SU-DHL-6 (cell line): ENCODE data around the gene LMAN2L.

Source experiments
- H2AFZ ChIP-seq: fragments of 200-600 bp; sonication (generic); 2 replicates; pipeline ENCODE4 v1.6.1; 2014; ENCODE audit warnings: low read depth, mild to moderate bottlenecking, moderate library complexity, mixed read lengths, antibody characterized with exemption, low read length; ENCODE audit not compliant: severe bottlenecking
- H3F3A ChIP-seq: fragments of 200-600 bp; shearing (Covaris generic); 2 replicates; pipeline ENCODE4 v1.6.0; 2016; ENCODE audit warnings: antibody characterized with exemption, mild to moderate bottlenecking; ENCODE audit not compliant: insufficient read depth
- H3K27ac ChIP-seq: fragments of 200-600 bp; sonication (generic); 2 replicates; pipeline ENCODE4 v1.5.1; 2016; ENCODE audit warnings: low read depth, mild to moderate bottlenecking, low read length, moderate library complexity, mixed read lengths
- H3K27me3 ChIP-seq: fragments of 200-600 bp; sonication (generic), shearing (Covaris generic); 2 replicates; pipeline ENCODE4 v1.6.0; 2014; ENCODE audit warnings: mild to moderate bottlenecking, low read length
- H3K36me3 ChIP-seq: fragments of 200-600 bp; sonication (generic); 2 replicates; pipeline ENCODE4 v1.6.1; 2014; ENCODE audit warnings: mild to moderate bottlenecking, low read length, mixed read lengths
- H3K4me2 ChIP-seq: fragments of 300-600, 200-600 bp; shearing (Covaris generic), sonication (generic); 2 replicates; pipeline ENCODE4 v1.6.0; 2014; ENCODE audit warnings: low read length, low read depth, mild to moderate bottlenecking; ENCODE audit not compliant: poor library complexity, severe bottlenecking
- H3K4me3 ChIP-seq: fragments of 200-600 bp; sonication (generic); 2 replicates; pipeline ENCODE4 v1.5.1; 2014; ENCODE audit warnings: antibody characterized with exemption, low read length, mild to moderate bottlenecking, mixed read lengths; ENCODE audit not compliant: insufficient read depth, poor library complexity, severe bottlenecking
- H3K79me2 ChIP-seq: fragments of 200-600 bp; sonication (generic); 2 replicates; pipeline ENCODE4 v1.6.1; 2014; ENCODE audit warnings: mild to moderate bottlenecking, low read length, moderate library complexity; ENCODE audit not compliant: insufficient read depth
- H3K9ac ChIP-seq: fragments of 200-600 bp; sonication (generic); 2 replicates; pipeline ENCODE4 v1.7.0; 2014; ENCODE audit warnings: mild to moderate bottlenecking, low read length
- H3K9me2 ChIP-seq: fragments of 200-600 bp; sonication (generic); replicated peaks from 2 replicates; pipeline ENCODE4 v1.6.1; 2014; ENCODE audit warnings: low read length; ENCODE audit not compliant: insufficient read depth
- H3K9me3 ChIP-seq: fragments of 200-600 bp; sonication (generic); 2 replicates; pipeline ENCODE4 v1.6.1; 2014; ENCODE audit warnings: low read length, mixed read lengths; ENCODE audit not compliant: insufficient read depth
- H4K20me1 ChIP-seq: fragments of 200-600 bp; sonication (generic); 2 replicates; pipeline ENCODE4 v1.6.1; 2014; ENCODE audit warnings: low read depth, mild to moderate bottlenecking, antibody characterized with exemption, low read length, moderate library complexity, mixed read lengths
- EZH2phosphoT487 ChIP-seq: fragments of 200-600 bp; sonication (generic), shearing (Covaris generic); conservative IDR thresholded peaks from 2 replicates; pipeline ENCODE4 v1.6.1; 2018; ENCODE audit warnings: mild to moderate bottlenecking, antibody characterized with exemption, low read length, moderate library complexity, mixed read lengths
- TF ChIP-seq, protein P1 (sequence below): fragments of 200-600 bp; sonication (generic); IDR thresholded peaks from one replicate; pipeline ENCODE4 v1.5.1; 2017; ENCODE audit warnings: antibody characterized with exemption, mild to moderate bottlenecking, low read length, moderate library complexity; ENCODE audit not compliant: insufficient read depth, poor library complexity, severe bottlenecking

Gene LMAN2L

DNA sequence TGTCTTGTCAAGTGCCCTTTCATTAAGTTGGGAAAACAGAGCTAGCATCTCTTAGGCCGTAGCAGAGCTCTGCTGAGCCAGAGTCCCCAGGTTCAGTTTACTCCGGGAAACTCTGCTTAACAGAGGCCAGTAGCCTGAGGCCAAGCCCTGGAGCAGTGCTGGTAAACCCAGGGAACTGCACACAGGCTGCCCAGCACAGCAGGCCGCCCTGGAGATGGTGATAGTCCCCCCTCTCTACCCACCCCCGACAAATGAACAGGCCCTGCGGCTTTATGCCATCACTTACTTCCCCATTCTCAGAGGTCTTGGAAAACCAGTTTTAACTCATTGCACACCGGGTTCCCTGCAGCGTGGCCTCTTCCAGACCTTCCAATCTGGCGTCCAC, 24.4 kb upstream of the LMAN2L start:
- H3K4me2 ChIP-seq = peak overlapping the region; percentile 54
- H3K9me2 ChIP-seq = no peaks in the 10 kb centered on the region
- H3K4me3 ChIP-seq = no peak overlapping the region
- no peak overlapping the region for H2AFZ ChIP-seq
- no peaks in the 10 kb centered on the region for H3F3A ChIP-seq
- H3K79me2 ChIP-seq = no peaks in the 10 kb centered on the region
- no peaks in the 10 kb centered on the region for H4K20me1 ChIP-seq
- no peaks in the 10 kb centered on the region for H3K36me3 ChIP-seq
- no peak for TF ChIP-seq EZH2phosphoT487
- TF ChIP-seq, protein P1, sequence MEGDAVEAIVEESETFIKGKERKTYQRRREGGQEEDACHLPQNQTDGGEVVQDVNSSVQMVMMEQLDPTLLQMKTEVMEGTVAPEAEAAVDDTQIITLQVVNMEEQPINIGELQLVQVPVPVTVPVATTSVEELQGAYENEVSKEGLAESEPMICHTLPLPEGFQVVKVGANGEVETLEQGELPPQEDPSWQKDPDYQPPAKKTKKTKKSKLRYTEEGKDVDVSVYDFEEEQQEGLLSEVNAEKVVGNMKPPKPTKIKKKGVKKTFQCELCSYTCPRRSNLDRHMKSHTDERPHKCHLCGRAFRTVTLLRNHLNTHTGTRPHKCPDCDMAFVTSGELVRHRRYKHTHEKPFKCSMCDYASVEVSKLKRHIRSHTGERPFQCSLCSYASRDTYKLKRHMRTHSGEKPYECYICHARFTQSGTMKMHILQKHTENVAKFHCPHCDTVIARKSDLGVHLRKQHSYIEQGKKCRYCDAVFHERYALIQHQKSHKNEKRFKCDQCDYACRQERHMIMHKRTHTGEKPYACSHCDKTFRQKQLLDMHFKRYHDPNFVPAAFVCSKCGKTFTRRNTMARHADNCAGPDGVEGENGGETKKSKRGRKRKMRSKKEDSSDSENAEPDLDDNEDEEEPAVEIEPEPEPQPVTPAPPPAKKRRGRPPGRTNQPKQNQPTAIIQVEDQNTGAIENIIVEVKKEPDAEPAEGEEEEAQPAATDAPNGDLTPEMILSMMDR = no peak
- H3K9ac ChIP-seq = no peak overlapping the region
- no peaks in the 10 kb centered on the region for H3K27me3 ChIP-seq
- no peak overlapping the region for H3K27ac ChIP-seq
- H3K9me3 ChIP-seq = no peaks in the 10 kb centered on the region

DNA sequence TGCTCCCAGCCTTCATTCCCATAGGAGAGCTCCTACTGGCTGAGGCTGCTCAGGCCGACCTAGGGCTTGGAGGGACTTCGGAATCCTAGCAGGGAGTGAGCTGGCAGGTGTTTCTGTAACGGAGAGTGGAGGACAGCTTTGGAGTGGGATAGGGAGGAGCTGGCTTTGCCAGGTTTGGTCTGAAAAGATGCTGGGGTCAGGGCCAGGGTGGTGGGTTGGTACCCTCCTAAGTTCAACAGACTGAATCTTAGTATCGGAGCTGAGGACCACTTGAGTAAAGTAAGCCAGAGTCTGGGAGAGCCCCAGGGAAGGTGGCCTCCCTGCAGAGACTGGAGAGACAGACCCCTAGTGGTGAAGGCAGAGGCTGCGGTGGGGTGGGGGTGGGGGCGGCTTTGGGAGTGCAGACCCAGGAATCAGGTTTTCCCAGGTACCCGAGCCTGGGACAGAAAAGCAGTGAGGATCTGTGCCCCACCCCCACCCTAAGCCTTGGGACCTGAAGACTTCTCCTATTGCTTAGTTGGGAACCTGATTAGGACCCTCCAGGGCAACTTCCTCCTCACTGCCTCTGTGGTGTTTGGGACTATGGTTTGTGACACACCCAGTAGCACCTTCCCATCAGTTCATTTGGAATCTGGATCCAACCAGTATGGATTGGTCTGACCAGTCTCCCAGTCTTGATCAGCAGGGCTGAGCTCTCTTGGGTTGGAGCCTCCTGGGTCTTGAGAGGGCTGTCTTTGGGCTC, 23.8 kb upstream of the LMAN2L start:
- H3K27me3 ChIP-seq = no peaks in the 10 kb centered on the region
- no peak overlapping the region for H2AFZ ChIP-seq
- peak overlapping the region; percentile 54 for H3K4me2 ChIP-seq
- H3K79me2 ChIP-seq = no peaks in the 10 kb centered on the region
- no peaks in the 10 kb centered on the region for H4K20me1 ChIP-seq
- TF ChIP-seq, protein P1 = peak; percentile 65
- TF ChIP-seq EZH2phosphoT487 = no peak
- peaks cover 3% of the 10 kb centered on the region; the same call in 1 of the 2 replicates for H3F3A ChIP-seq
- H3K27ac ChIP-seq = no peak overlapping the region
- H3K36me3 ChIP-seq = no peaks in the 10 kb centered on the region
- H3K9ac ChIP-seq = peak overlapping the region; percentile 35; the same call in 1 of the 2 replicates
- H3K9me3 ChIP-seq = no peaks in the 10 kb centered on the region
- H3K4me3 ChIP-seq = no peak overlapping the region
- no peaks in the 10 kb centered on the region for H3K9me2 ChIP-seq

DNA sequence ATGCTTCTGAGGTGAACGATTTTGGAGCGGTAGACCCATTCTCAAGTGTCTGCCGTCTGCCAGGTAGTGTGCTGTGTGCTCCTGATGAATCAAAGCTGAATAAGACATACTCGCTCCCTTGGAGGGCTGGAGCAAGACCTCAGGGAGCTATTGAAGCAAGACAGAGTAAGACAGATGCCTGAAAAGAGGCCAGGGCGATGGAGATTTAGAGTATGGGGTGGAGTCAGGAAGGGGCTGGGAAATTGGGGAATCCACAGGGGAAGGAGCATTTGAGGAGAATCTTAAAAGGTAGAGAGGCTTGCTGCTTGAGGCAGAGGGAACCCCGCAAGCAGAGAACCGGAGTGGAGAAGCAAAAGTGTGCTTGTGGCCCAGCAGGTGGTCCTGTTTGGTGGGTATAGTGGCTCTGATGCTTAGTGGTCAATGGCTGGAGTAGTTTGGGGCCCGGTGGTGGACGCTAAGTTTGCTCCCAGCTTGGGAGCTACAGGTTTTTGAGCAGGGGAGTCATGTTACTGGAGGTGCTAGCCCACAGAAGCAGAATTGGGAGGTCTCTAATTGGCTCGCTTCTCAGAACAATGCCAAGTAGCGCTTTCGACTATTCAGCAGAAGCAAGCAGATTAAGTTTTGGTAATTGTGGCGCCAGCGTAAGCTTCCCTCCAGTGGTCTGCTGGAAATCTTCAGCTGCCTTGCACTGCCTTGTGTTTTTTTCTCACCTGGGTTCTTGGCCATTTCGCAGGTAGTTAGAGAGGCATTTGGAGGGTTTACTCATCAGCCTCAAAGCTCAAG, 22.9 kb upstream of the LMAN2L start:
- TF ChIP-seq EZH2phosphoT487 = no peak
- TF ChIP-seq, protein P1 = no peak
- no peaks in the 10 kb centered on the region for H3K9me3 ChIP-seq
- H3K9ac ChIP-seq = peak overlapping the region; percentile 35
- H3K27ac ChIP-seq = no peak overlapping the region
- H3K4me2 ChIP-seq = peak overlapping the region; percentile 54
- no peaks in the 10 kb centered on the region for H3K79me2 ChIP-seq
- H3K27me3 ChIP-seq = no peaks in the 10 kb centered on the region
- H2AFZ ChIP-seq = no peak overlapping the region
- H4K20me1 ChIP-seq = no peaks in the 10 kb centered on the region
- H3K36me3 ChIP-seq = no peaks in the 10 kb centered on the region
- H3K4me3 ChIP-seq = peak overlapping the region; percentile 26
- peaks cover 3% of the 10 kb centered on the region; the same call in 1 of the 2 replicates for H3F3A ChIP-seq
- H3K9me2 ChIP-seq = no peaks in the 10 kb centered on the region
